HEK293 (cell line): ENCODE results near the gene MUC20.
"Not testable (repeated sequence)": the region's sequence is repeated elsewhere in the genome, so short reads cannot be mapped to it uniquely, and the experiment has no call there.

Source experiments
- CTCF ChIA-PET: fragments of 350-600 bp; formaldehyde crosslinking; extraction: SDS; loops from one replicate; lab custom pipeline; 2021; ENCODE audit warnings: antibody characterized with exemption; lab: Yijun Ruan, JAX
- POLR2A ChIA-PET: fragments of 300-600 bp; formaldehyde crosslinking; extraction: SDS; loops from one replicate; lab custom pipeline; 2020; ENCODE audit warnings: antibody characterized with exemption, inconsistent platforms; lab: Yijun Ruan, JAX
- H3K27ac ChIP-seq: fragments of 200-500 bp; sonication (Bioruptor generic); 2 replicates; pipeline ENCODE4 v1.5.1; 2014; ENCODE audit warnings: low read depth, low read length, control low read depth, inconsistent platforms; ENCODE audit errors: extremely low read depth
- H3K36me3 ChIP-seq, 2 experiments: fragments of 200-500 bp in 1 of 2; sonication (Bioruptor generic) in 1 of 2; 1 replicate in 1 of 2; 2 replicates in 1 of 2; pipeline ENCODE4 v1.5.1; 2014 to 2017; ENCODE audit warnings: inconsistent platforms in 2 of 2, low read length in 2 of 2; ENCODE audit not compliant: control insufficient read depth in 2 of 2, insufficient read depth in 1 of 2
- H3K4me1 ChIP-seq: fragments of 200-500 bp; sonication (Bioruptor generic); 2 replicates; pipeline ENCODE4 v1.5.1; 2014; ENCODE audit warnings: mild to moderate bottlenecking, low read length, inconsistent platforms; ENCODE audit not compliant: control insufficient read depth, insufficient read depth
- H3K4me3 ChIP-seq: 2 replicates; pipeline ENCODE4 v1.5.1; 2011; ENCODE audit warnings: low read depth, mild to moderate bottlenecking, control low read depth, low read length, moderate library complexity
- H3K9me3 ChIP-seq: fragments of 200-500 bp; sonication (Bioruptor generic); 2 replicates; pipeline ENCODE4 v1.5.1; 2014; ENCODE audit warnings: low read depth, low read length, inconsistent platforms; ENCODE audit not compliant: control insufficient read depth, insufficient read depth
- HOXA7 ChIP-seq: sonication (generic); formaldehyde crosslinking; IDR thresholded peaks from 2 replicates; pipeline ENCODE4 v1.8.1; 2022; ENCODE audit warnings: missing genetic modification reagents, borderline replicate concordance
- TCF7L2 ChIP-seq: IDR thresholded peaks from 2 replicates; pipeline ENCODE4 v1.6.1; 2011; ENCODE audit warnings: low read depth, mild to moderate bottlenecking, inconsistent platforms, low read length, moderate library complexity, borderline replicate concordance
- ZBTB20 ChIP-seq: fragments of 450-650 bp; formaldehyde crosslinking; IDR thresholded peaks from 2 replicates; pipeline ENCODE4 v1.5.1; 2016; ENCODE audit warnings: missing biosample characterization, missing genetic modification characterization
- ZNF157 ChIP-seq: fragments of 450-650 bp; formaldehyde crosslinking; IDR thresholded peaks from 2 replicates; pipeline ENCODE4 v1.5.1; 2016; ENCODE audit warnings: missing biosample characterization, missing genetic modification characterization
- ZNF707 ChIP-seq: fragments of 450-650 bp; formaldehyde crosslinking; IDR thresholded peaks from 2 replicates; pipeline ENCODE4 v1.5.1; 2016; ENCODE audit warnings: missing biosample characterization, missing genetic modification characterization
- ZNF776 ChIP-seq: fragments of 450-650 bp; formaldehyde crosslinking; IDR thresholded peaks from 2 replicates; pipeline ENCODE4 v1.5.0; 2017; ENCODE audit warnings: missing biosample characterization, missing genetic modification characterization, borderline replicate concordance
- TF ChIP-seq, protein P1 (sequence below): fragments of 450-650 bp; formaldehyde crosslinking; IDR thresholded peaks from 2 replicates; pipeline ENCODE4 v1.5.1; 2016; ENCODE audit warnings: missing biosample characterization, missing genetic modification characterization

Gene MUC20

DNA sequence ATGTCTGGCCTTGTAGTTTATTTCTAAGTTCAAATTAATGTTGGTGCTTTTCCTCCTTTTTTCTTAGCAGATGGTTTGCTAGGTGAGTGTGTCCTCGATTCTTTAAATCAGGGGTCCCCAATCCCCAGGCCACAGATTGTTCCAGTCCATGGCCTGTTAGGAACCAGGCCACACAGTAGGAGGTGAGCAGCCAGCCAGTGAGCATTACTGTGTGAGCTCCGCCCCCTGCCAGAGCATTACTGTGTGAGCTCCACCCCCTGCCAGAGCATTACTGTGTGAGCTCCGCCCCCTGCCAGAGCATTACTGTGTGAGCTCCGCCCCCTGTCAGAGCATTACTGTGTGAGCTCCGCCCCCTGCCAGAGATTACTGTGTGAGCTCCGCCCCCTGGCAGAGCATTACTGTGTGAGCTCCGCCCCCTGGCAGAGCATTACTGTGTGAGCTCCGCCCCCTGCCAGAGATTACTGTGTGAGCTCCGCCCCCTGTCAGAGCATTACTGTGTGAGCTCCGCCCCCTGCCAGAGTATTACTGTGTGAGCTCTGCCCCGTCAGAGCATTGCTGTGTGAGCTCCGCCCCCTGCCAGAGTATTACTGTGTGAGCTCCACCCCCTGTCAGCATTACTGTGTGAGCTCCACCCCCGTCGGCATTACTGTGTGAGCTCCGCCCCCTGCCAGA lies 34.1 kb upstream of the MUC20 start:
- H3K9me3 ChIP-seq, H3K4me1 ChIP-seq, H3K4me3 ChIP-seq, CTCF ChIA-PET, H3K27ac ChIP-seq: not testable (repeated sequence)
- peaks cover 0 to 30% of the 10 kb centered on the region in 2 experiments; a peak in 1 of 3 replicates for H3K36me3 ChIP-seq
- POLR2A ChIA-PET, result interaction anchor here (0.6 to 0.7 kb wide), 2 partner anchors 46 to 276 kb away, joined by 3 to 7 read pairs; no protein-coding TSS in a partner anchor

- peaks cover 0 to 34% of the 10 kb centered on the region in 2 experiments; a peak in 1 of 3 replicates for H3K36me3 ChIP-seq
- H3K27ac ChIP-seq, CTCF ChIA-PET, POLR2A ChIA-PET, H3K4me1 ChIP-seq, H3K4me3 ChIP-seq, H3K9me3 ChIP-seq: not testable (repeated sequence)
These were observed 33.5 kb upstream of the MUC20 start for GRCh38 chr3:195687209-195687760.

- H3K9me3 ChIP-seq, H3K4me3 ChIP-seq, H3K4me1 ChIP-seq, H3K27ac ChIP-seq, POLR2A ChIA-PET, CTCF ChIA-PET: not testable (repeated sequence)
- peaks cover 0 to 39% of the 10 kb centered on the region in 2 experiments; a peak in 2 of 3 replicates for H3K36me3 ChIP-seq
These were observed 32.2 kb upstream of the MUC20 start for GRCh38 chr3:195688471-195689183.

DNA sequence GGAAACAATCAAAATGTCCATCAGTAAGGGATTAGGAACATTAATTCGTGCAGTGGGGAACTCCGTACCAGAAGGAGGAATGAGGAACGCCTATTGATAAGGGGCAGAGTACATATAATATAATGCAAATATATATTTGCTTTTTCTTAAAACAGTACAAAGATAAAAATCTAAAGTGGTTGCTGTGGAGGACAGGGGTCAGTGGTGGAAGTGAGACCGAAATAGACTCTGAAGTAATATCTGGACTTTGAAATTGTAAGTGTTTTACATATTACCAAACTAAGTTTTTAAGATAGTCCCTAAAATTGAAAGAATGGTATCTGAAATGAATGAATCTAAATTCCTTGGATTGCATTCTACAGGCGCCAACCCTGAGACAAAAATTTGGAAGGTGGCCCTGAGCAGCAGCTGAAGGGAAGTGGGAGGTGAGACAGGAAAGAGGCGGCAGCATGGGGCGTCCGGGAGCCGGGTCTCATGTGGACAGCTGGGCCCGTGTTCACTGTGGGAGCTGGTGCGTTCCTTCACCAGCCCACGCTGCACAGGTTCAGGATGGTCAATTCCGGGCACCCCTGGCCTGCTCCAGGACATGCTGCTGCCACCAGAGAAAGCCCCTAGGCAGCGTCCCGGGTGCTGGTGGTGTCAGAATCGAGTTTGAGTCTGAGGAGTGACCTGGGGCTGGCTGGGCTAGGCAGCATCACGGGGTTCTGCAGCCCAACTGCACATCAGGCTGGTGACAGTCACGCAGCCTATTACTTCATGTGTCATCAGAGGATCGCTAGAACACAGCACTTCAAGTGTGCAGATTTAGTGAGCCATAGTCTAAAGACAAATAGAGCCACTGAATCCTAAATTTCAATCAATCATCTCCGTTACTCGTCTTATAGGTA lies 31.4 kb upstream of the MUC20 start:
- H3K4me3 ChIP-seq, H3K27ac ChIP-seq, H3K4me1 ChIP-seq, POLR2A ChIA-PET, CTCF ChIA-PET, H3K9me3 ChIP-seq: not testable (repeated sequence)
- H3K36me3 ChIP-seq, result peaks cover 0 to 38% of the 10 kb centered on the region in 2 experiments; a peak in 2 of 3 replicates

DNA sequence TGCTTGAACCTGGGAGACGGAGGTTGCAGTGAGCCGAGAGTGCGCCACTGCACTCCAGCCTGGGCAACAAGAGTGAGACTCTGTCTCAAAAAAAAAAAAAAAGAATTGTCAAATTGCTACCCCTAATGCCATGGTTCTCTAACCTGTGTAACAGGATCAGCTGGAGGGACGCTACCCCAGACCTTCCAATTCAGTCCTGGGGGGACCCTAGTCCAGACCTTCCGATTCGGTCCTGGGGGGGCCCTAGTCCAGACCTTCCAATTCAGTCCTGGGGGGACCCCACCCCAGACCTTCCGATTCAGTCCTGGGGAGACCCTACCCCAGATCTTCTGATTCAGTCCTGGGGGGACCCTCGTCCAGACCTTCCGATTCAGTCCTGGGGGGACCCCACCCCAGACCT lies 29.8 kb upstream of the MUC20 start:
- Histone ChIP-seq H3K4me3 (no peak overlapping the region), H3K4me1 (no peaks in the 10 kb centered on the region), H3K27ac (no peak overlapping the region), H3K9me3 (no peaks in the 10 kb centered on the region), H3K36me3 (peaks cover 0 to 37% of the 10 kb centered on the region in 2 experiments; a peak in 2 of 3 replicates)
- POLR2A ChIA-PET, result no interaction called here
- CTCF ChIA-PET, result no interaction called here
- TF ChIP-seq ZBTB20 (tag by site-specific recombination) (no peak), ZNF707 (no peak), ZNF157 (tag by site-specific recombination) (no peak), HOXA7 (no peak), TCF7L2 (no peak), ZNF776 (no peak)
- TF ChIP-seq, protein P1, sequence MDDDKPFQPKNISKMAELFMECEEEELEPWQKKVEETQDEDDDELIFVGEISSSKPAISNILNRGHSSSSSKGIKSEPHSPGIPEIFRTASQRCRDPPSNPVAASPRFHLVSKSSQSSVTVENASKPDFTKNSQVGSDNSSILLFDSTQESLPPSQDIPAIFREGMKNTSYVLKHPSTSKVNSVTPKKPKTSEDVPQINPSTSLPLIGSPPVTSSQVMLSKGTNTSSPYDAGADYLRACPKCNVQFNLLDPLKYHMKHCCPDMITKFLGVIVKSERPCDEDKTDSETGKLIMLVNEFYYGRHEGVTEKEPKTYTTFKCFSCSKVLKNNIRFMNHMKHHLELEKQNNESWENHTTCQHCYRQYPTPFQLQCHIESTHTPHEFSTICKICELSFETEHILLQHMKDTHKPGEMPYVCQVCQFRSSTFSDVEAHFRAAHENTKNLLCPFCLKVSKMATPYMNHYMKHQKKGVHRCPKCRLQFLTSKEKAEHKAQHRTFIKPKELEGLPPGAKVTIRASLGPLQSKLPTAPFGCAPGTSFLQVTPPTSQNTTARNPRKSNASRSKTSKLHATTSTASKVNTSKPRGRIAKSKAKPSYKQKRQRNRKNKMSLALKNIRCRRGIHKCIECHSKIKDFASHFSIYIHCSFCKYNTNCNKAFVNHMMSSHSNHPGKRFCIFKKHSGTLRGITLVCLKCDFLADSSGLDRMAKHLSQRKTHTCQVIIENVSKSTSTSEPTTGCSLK (tag by site-specific recombination), result no peak
- TF ChIP-seq, all 188 proteins: peak for 0
